GM12878 (cell line): ENCODE data around the gene FOXJ3. TPM values are rescaled to one million over a fixed set of nuclear protein-coding genes. Genes with fewer than 3 reads are reported as not detected.

Experiments used
- ATAC-seq: fragments of 200-7000 bp; cut with Tn5 transposase; 3 replicates; pipeline ENCODE4 v1.9.1; 2020; ENCODE audit warnings: mild to moderate bottlenecking, moderate library complexity
- BruUV-seq: library from RNA; stranded (reverse); fragments of 400-500 nt; replicated peaks from 2 replicates; lab custom pipeline; 2021; lab: Mats Ljungman, UMichigan
- CTCF ChIA-PET: fragments of 300-600 bp; sonication (Branson Sonifier 250); formaldehyde crosslinking; extraction: SDS; loops from one replicate; lab custom pipeline; 2021; ENCODE audit warnings: inconsistent platforms; lab: Yijun Ruan, JAX
- POLR2A ChIA-PET: fragments of 350-600 bp; formaldehyde crosslinking; extraction: SDS; loops from one replicate; lab custom pipeline; 2021; ENCODE audit warnings: inconsistent platforms; lab: Charles Lee
- RAD21 ChIA-PET: fragments of 300-600 bp; sonication (Branson Sonifier 250); formaldehyde crosslinking; loops from one replicate; lab custom pipeline; 2023; ENCODE audit warnings: antibody characterized with exemption; ENCODE audit not compliant: unreplicated experiment; lab: Charles Lee
- SMC1A ChIA-PET: fragments of 300-600 bp; sonication (Branson Sonifier 250); formaldehyde crosslinking; loops from one replicate; lab custom pipeline; 2023; ENCODE audit not compliant: unreplicated experiment, uncharacterized antibody; lab: Charles Lee
- DNase-seq: peaks from one replicate; pipeline ENCODE4 v3.0.0-alpha.2; 2011; ENCODE audit warnings: low read depth, low spot score
- FAIRE-seq: peaks from 3 replicates; lab custom pipeline; 2011; peaks lifted over from hg19 to GRCh38; lab: Jason Lieb, UNC
- H2AFZ ChIP-seq: 2 replicates; pipeline ENCODE4 v1.6.0; 2011; ENCODE audit warnings: low read depth, low read length, control low read depth; ENCODE audit not compliant: control insufficient read depth
- H3K27ac ChIP-seq: 2 replicates; pipeline ENCODE4 v1.5.1; 2011; ENCODE audit warnings: control low read depth; ENCODE audit not compliant: control insufficient read depth, insufficient read depth
- H3K27me3 ChIP-seq, 2 experiments: replicated peaks in 1 of 2; 2 replicates each; pipeline versions ENCODE4 v1.6.0 to v1.6.1; 2011; ENCODE audit warnings: low read length in 1 of 2; ENCODE audit not compliant: control insufficient read depth in 2 of 2, insufficient read depth in 2 of 2
- H3K36me3 ChIP-seq, 2 experiments: 2 replicates each; pipeline ENCODE4 v1.5.1; 2011; ENCODE audit warnings: low read length in 1 of 2; ENCODE audit not compliant: control insufficient read depth in 2 of 2, insufficient read depth in 2 of 2
- H3K4me1 ChIP-seq: 2 replicates; pipeline ENCODE4 v1.6.1; 2011; ENCODE audit warnings: mild to moderate bottlenecking, low read length, moderate library complexity, mixed read lengths; ENCODE audit not compliant: control insufficient read depth, insufficient read depth
- H3K4me2 ChIP-seq: 2 replicates; pipeline ENCODE4 v1.6.0; 2011; ENCODE audit warnings: control low read depth; ENCODE audit not compliant: control insufficient read depth, insufficient read depth
- H3K4me3 ChIP-seq: fragments of 200-600 bp; sonication (generic); 2 replicates; pipeline ENCODE4 v1.5.1; 2016
- H3K79me2 ChIP-seq: 2 replicates; pipeline ENCODE4 v1.6.0; 2011; ENCODE audit warnings: low read length; ENCODE audit not compliant: control insufficient read depth, insufficient read depth
- H3K9ac ChIP-seq: 2 replicates; pipeline ENCODE4 v1.8.0; 2011; ENCODE audit warnings: low read length, control low read depth, mixed read lengths; ENCODE audit not compliant: control insufficient read depth, insufficient read depth
- H3K9me3 ChIP-seq: replicated peaks from 3 replicates; pipeline ENCODE4 v1.5.1; 2011; ENCODE audit warnings: mild to moderate bottlenecking, low read length; ENCODE audit not compliant: control insufficient read depth, insufficient read depth
- H4K20me1 ChIP-seq: 2 replicates; pipeline ENCODE4 v1.6.0; 2011; ENCODE audit not compliant: control insufficient read depth, insufficient read depth
- BMI1 ChIP-seq: fragments of 450-650 bp; IDR thresholded peaks from 2 replicates; pipeline ENCODE4 v1.6.1; 2016; ENCODE audit warnings: mild to moderate bottlenecking, moderate library complexity, borderline replicate concordance
- CEBPB ChIP-seq, 2 experiments: fragments of 150-350 bp in 1 of 2; IDR thresholded peaks; 2 replicates each; pipeline ENCODE4 v1.6.1; 2012 to 2014; ENCODE audit warnings: low read depth in 2 of 2, low read length in 2 of 2, borderline replicate concordance in 1 of 2, inconsistent platforms in 1 of 2
- CTCF ChIP-seq, 3 experiments: IDR thresholded peaks in 2 of 3; conservative IDR thresholded peaks in 1 of 3; 2 replicates each; pipeline ENCODE4 v1.5.1; 2011; ENCODE audit warnings: low read depth in 3 of 3, low read length in 3 of 3, mild to moderate bottlenecking in 3 of 3, control low read depth in 2 of 3, moderate library complexity in 2 of 3, inconsistent platforms in 1 of 3, mixed read lengths in 1 of 3; ENCODE audit not compliant: control insufficient read depth in 2 of 3, insufficient read depth in 1 of 3; ENCODE audit errors: extremely low read depth in 1 of 3
- DPF2 ChIP-seq: fragments of 450-650 bp; IDR thresholded peaks from 2 replicates; pipeline ENCODE4 v1.6.1; 2017; ENCODE audit warnings: mild to moderate bottlenecking
- FOXM1 ChIP-seq: IDR thresholded peaks from 2 replicates; pipeline ENCODE4 v1.6.1; 2012; ENCODE audit warnings: low read depth, mild to moderate bottlenecking, inconsistent platforms, low read length, moderate library complexity
- MTA2 ChIP-seq: fragments of 450-650 bp; IDR thresholded peaks from 2 replicates; pipeline ENCODE4 v1.6.1; 2016; ENCODE audit warnings: low read depth, mild to moderate bottlenecking, moderate library complexity
- PAX8 ChIP-seq: fragments of 450-650 bp; IDR thresholded peaks from 2 replicates; pipeline ENCODE4 v1.6.1; 2017; ENCODE audit warnings: mild to moderate bottlenecking, moderate library complexity
- RAD51 ChIP-seq: fragments of 450-650 bp; IDR thresholded peaks from 2 replicates; pipeline ENCODE4 v1.6.1; 2016; ENCODE audit warnings: moderate library complexity, mild to moderate bottlenecking, inconsistent platforms
- SMAD5 ChIP-seq: IDR thresholded peaks from 2 replicates; pipeline ENCODE4 v1.6.1; 2016; ENCODE audit warnings: antibody characterized with exemption, low read depth
- SUZ12 ChIP-seq: fragments of 200-600 bp; sonication (generic); IDR thresholded peaks from one replicate; pipeline ENCODE4 v1.6.1; 2018; ENCODE audit warnings: antibody characterized with exemption, mild to moderate bottlenecking; ENCODE audit not compliant: unreplicated experiment
- TCF3 ChIP-seq: IDR thresholded peaks from 2 replicates; pipeline ENCODE4 v1.6.1; 2012; ENCODE audit warnings: low read depth, mild to moderate bottlenecking, low read length, borderline replicate concordance; ENCODE audit not compliant: insufficient read depth
- YY1 ChIP-seq: IDR thresholded peaks from 2 replicates; pipeline ENCODE4 v1.6.1; 2011; ENCODE audit warnings: low read depth, mild to moderate bottlenecking, low read length
- ZNF207 ChIP-seq: fragments of 450-650 bp; IDR thresholded peaks from 2 replicates; pipeline ENCODE4 v1.6.1; 2014; ENCODE audit warnings: antibody characterized with exemption, mild to moderate bottlenecking, borderline replicate concordance
- in situ Hi-C: fragments of 300-500 bp; cut with MboI; formaldehyde crosslinking; loops from 9 replicates; pipeline ENCODE4 v1.14.3; 2018; ENCODE audit warnings: mixed read lengths
- intact Hi-C: fragments of 100-400 bp; cut with micrococcal nuclease; formaldehyde crosslinking; loops from one replicate; pipeline ENCODE4 v1.14.2; 2022; ENCODE audit not compliant: unreplicated experiment
- polyA plus RNA-seq, 11 experiments: library from polyadenylated mRNA; depleted of rRNA in 4 of 11; unstranded in 6 of 11; stranded (reverse) in 5 of 11; fragments of >200 nt; fragmentation: Nextera tagmentation in 4 of 11; fragmentation: Illumina TruSeq in 1 of 11; extraction: Ambion mirVana in 4 of 11; extraction: Trizol in 1 of 11; gene quantifications; 1 replicate in 1 of 11; 2 replicates in 10 of 11; pipeline versions ENCODE4 v1.2.1 to v1.2.3, GENCODE V29; 2011 to 2016; ENCODE audit warnings: inconsistent platforms in 2 of 11, missing spikeins in 2 of 11, low read depth in 1 of 11
- total RNA-seq, 4 experiments: library from RNA; depleted of rRNA in 3 of 4; stranded (reverse); fragments of >200 nt in 3 of 4; fragmentation: Illumina TruSeq in 1 of 4; extraction: Trizol in 1 of 4; gene quantifications; 2 replicates each; pipeline versions ENCODE4 v1.2.1 to v1.2.3, GENCODE V29; 2013 to 2021
- TF ChIP-seq, protein P1 (sequence below): fragments of 450-650 bp; IDR thresholded peaks from 2 replicates; pipeline ENCODE4 v1.6.1; 2016; ENCODE audit warnings: mild to moderate bottlenecking, moderate library complexity, borderline replicate concordance
- TF ChIP-seq, protein P2 (sequence below): fragments of 150-350 bp; IDR thresholded peaks from 2 replicates; pipeline ENCODE4 v1.6.1; 2016; ENCODE audit warnings: low read depth, low read length

The FOXJ3 gene
- total and polyA plus RNA-seq, 10 of the 15 experiments (the other 5 are each of a cell fraction or from before 2014, with no cell fraction given): 9.5 to 54.2 (median 24.7) TPM

DNA sequence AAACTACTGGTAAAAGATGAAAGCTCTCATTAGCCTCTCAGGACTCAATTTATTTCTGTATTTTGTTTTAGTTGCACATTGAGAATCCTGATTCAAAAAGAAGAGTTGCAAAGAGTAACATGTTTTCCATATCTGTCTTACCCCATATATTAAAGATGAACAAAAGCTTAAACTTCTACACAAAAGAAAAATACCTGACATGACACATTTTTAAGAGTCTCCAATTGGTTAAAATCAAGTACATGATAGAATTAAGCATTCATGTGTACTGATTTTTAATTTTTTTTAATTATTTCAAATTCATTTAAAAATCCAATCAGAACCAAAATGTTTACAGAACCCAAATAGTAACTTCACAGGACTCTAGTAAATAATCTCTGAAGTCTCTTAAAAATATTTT, 72.0 kb downstream of the FOXJ3 start:
- no peak for FAIRE-seq
- ChIA-PET SMC1A (interaction anchor here (0.6 to 2.3 kb wide), 3 partner anchors 10 to 633 kb away, joined by 3 to 9 read pairs (median 3); no protein-coding TSS in a partner anchor), RAD21 (interaction anchor here (2.4 kb wide), 1 partner anchor 71 kb away, joined by 7 read pairs; no protein-coding TSS in a partner anchor), POLR2A (interaction anchor here (0.6 to 1.5 kb wide), 3 partner anchors 49 to 211 kb away, joined by 3 to 6 read pairs (median 3); partner anchors contain the start of gene RIMKLA), CTCF (interaction anchor here (0.6 kb wide), 1 partner anchor 65 kb away, joined by 3 read pairs; no protein-coding TSS in a partner anchor)
- ATAC-seq: no peak
- Histone ChIP-seq H3K4me1 (peaks cover 31% of the 10 kb centered on the region), H2AFZ (no peak overlapping the region), H3K27ac (no peak overlapping the region), H3K9ac (no peak overlapping the region), H3K4me2 (no peak overlapping the region), H3K9me3 (no peaks in the 10 kb centered on the region; the same call in 1 of the 3 replicates), H3K27me3 (no peaks in the 10 kb centered on the region), H3K36me3 (peaks cover 0 to 8% of the 10 kb centered on the region in 2 experiments; a peak in 2 of 4 replicates), H4K20me1 (no peaks in the 10 kb centered on the region), H3K4me3 (no peak overlapping the region), H3K79me2 (peaks cover 42% of the 10 kb centered on the region)
- in situ Hi-C loops (no loop called here), intact Hi-C loops (no loop called here)
- no TSS peak for BruUV-seq
- DNase-seq: no peak
- TF ChIP-seq, protein P1, sequence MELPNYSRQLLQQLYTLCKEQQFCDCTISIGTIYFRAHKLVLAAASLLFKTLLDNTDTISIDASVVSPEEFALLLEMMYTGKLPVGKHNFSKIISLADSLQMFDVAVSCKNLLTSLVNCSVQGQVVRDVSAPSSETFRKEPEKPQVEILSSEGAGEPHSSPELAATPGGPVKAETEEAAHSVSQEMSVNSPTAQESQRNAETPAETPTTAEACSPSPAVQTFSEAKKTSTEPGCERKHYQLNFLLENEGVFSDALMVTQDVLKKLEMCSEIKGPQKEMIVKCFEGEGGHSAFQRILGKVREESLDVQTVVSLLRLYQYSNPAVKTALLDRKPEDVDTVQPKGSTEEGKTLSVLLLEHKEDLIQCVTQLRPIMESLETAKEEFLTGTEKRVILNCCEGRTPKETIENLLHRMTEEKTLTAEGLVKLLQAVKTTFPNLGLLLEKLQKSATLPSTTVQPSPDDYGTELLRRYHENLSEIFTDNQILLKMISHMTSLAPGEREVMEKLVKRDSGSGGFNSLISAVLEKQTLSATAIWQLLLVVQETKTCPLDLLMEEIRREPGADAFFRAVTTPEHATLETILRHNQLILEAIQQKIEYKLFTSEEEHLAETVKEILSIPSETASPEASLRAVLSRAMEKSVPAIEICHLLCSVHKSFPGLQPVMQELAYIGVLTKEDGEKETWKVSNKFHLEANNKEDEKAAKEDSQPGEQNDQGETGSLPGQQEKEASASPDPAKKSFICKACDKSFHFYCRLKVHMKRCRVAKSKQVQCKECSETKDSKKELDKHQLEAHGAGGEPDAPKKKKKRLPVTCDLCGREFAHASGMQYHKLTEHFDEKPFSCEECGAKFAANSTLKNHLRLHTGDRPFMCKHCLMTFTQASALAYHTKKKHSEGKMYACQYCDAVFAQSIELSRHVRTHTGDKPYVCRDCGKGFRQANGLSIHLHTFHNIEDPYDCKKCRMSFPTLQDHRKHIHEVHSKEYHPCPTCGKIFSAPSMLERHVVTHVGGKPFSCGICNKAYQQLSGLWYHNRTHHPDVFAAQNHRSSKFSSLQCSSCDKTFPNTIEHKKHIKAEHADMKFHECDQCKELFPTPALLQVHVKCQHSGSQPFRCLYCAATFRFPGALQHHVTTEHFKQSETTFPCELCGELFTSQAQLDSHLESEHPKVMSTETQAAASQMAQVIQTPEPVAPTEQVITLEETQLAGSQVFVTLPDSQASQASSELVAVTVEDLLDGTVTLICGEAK: no peak
- TF ChIP-seq FOXM1: no peak
- TF ChIP-seq CEBPB (IDR thresholded peaks at IDR 0.05; ENCODE audit: borderline replicate concordance in 1 of 2, low read depth in 2 of 2, low read length in 2 of 2): no peak
- TF ChIP-seq ZNF207: no peak
- no peak for TF ChIP-seq PAX8
- no peak for TF ChIP-seq TCF3
- TF ChIP-seq RAD51: no peak
- no peak for TF ChIP-seq SMAD5
- no peak for TF ChIP-seq DPF2
- TF ChIP-seq SUZ12: no peak
- TF ChIP-seq MTA2: no peak
- no peak for TF ChIP-seq CTCF (IDR thresholded peaks at IDR 0.05 in 2 of 3, conservative IDR thresholded peaks at IDR 0.05 in 1 of 3; ENCODE audit: control insufficient read depth in 2 of 3, extremely low read depth in 1 of 3, insufficient read depth in 1 of 3, low read depth in 3 of 3, low read length in 3 of 3)
- TF ChIP-seq YY1: no peak
- TF ChIP-seq, protein P2, sequence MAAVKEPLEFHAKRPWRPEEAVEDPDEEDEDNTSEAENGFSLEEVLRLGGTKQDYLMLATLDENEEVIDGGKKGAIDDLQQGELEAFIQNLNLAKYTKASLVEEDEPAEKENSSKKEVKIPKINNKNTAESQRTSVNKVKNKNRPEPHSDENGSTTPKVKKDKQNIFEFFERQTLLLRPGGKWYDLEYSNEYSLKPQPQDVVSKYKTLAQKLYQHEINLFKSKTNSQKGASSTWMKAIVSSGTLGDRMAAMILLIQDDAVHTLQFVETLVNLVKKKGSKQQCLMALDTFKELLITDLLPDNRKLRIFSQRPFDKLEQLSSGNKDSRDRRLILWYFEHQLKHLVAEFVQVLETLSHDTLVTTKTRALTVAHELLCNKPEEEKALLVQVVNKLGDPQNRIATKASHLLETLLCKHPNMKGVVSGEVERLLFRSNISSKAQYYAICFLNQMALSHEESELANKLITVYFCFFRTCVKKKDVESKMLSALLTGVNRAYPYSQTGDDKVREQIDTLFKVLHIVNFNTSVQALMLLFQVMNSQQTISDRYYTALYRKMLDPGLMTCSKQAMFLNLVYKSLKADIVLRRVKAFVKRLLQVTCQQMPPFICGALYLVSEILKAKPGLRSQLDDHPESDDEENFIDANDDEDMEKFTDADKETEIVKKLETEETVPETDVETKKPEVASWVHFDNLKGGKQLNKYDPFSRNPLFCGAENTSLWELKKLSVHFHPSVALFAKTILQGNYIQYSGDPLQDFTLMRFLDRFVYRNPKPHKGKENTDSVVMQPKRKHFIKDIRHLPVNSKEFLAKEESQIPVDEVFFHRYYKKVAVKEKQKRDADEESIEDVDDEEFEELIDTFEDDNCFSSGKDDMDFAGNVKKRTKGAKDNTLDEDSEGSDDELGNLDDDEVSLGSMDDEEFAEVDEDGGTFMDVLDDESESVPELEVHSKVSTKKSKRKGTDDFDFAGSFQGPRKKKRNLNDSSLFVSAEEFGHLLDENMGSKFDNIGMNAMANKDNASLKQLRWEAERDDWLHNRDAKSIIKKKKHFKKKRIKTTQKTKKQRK: no peak
- no peak for TF ChIP-seq BMI1
